GM20000 (cell line): ENCODE data around the gene COL4A2.

Experiments used
- DNase-seq: peaks from one replicate; pipeline ENCODE4 v3.0.0; 2012; ENCODE audit warnings: low spot score
- CTCF ChIP-seq: IDR thresholded peaks from 2 replicates; pipeline ENCODE4 v1.5.1; 2012; ENCODE audit warnings: mild to moderate bottlenecking, control low read depth; ENCODE audit errors: extremely low read depth, missing control alignments

Gene COL4A2

GRCh38 chr13:110374431-110375370 lies 67.6 kb downstream of the COL4A2 start:
- no peak for DNase-seq
- no peak for TF ChIP-seq CTCF

GRCh38 chr13:110376120-110376519 lies 69.0 kb downstream of the COL4A2 start:
- DNase-seq = no peak
- no peak for TF ChIP-seq CTCF

- DNase-seq = no peak
- TF ChIP-seq CTCF = no peak
Observed at GRCh38 chr13:110377178-110377825, 70.2 kb downstream of the COL4A2 start.

GRCh38 chr13:110377826-110378201 lies 70.7 kb downstream of the COL4A2 start:
- TF ChIP-seq CTCF = no peak

GRCh38 chr13:110379358-110379757 lies 72.3 kb downstream of the COL4A2 start:
- no peak for TF ChIP-seq CTCF
- no peak for DNase-seq

More at GRCh38 chr13:110377826-110378201, 70.7 kb downstream of the COL4A2 start:
- DNase-seq = no peak

- no peak for TF ChIP-seq CTCF
- DNase-seq = no peak
Observed at GRCh38 chr13:110379905-110380341, 72.8 kb downstream of the COL4A2 start.
